ENCODE measurements around the gene LSM11.

The LSM11 gene

GRCh38 chr5:157766902-157767301, 23.4 kb downstream of the LSM11 start:
- no peak for DNase-seq (ENCODE audit: low read depth in 2 of 2, low spot score in 1 of 2)

GRCh38 chr5:157767689-157768088, 24.2 kb downstream of the LSM11 start:
- no peak for DNase-seq (ENCODE audit: low read depth in 2 of 2, low spot score in 1 of 2)

- no peak for DNase-seq (ENCODE audit: low read depth in 2 of 2, low spot score in 1 of 2)
These were observed 27.2 kb downstream of the LSM11 start for GRCh38 chr5:157770665-157771064.

- DNase-seq (ENCODE audit: low read depth in 2 of 2, low spot score in 1 of 2), result no peak
These were observed 28.6 kb downstream of the LSM11 start for GRCh38 chr5:157772127-157772526.

GRCh38 chr5:157778121-157778805, 34.8 kb downstream of the LSM11 start:
- no peak for DNase-seq (ENCODE audit: low read depth in 2 of 2, low spot score in 1 of 2)

GRCh38 chr5:157779221-157779620, 35.7 kb downstream of the LSM11 start:
- no peak for DNase-seq (ENCODE audit: low read depth in 2 of 2, low spot score in 1 of 2)

- DNase-seq (ENCODE audit: low read depth in 2 of 2, low spot score in 1 of 2), result no peak
These were observed 42.3 kb downstream of the LSM11 start for GRCh38 chr5:157785801-157786200.

- DNase-seq (ENCODE audit: low read depth in 2 of 2, low spot score in 1 of 2), result no peak
These were observed 49.8 kb downstream of the LSM11 start for GRCh38 chr5:157793301-157793700.

GRCh38 chr5:157799578-157799977, 56.1 kb downstream of the LSM11 start:
- no peak for DNase-seq (ENCODE audit: low read depth in 2 of 2, low spot score in 1 of 2)

- DNase-seq (ENCODE audit: low read depth in 2 of 2, low spot score in 1 of 2), result no peak
These were observed 56.6 kb downstream of the LSM11 start for GRCh38 chr5:157800137-157800536.

GRCh38 chr5:157802736-157803135, 59.2 kb downstream of the LSM11 start:
- no peak for DNase-seq (ENCODE audit: low read depth in 2 of 2, low spot score in 1 of 2)

- no peak for DNase-seq (ENCODE audit: low read depth in 2 of 2, low spot score in 1 of 2)
These were observed 64.5 kb downstream of the LSM11 start for GRCh38 chr5:157808043-157808442.
